Stimulated activated CD8-positive, alpha-beta memory T cell treated with anti-CD3 and anti-CD28 coated beads, Interleukin-4, amount 100 ng/mL, for 4 hours (primary cell): ENCODE measurements around the gene NR2F2.

Experiments
- DNase-seq, 2 donors: peaks; one replicate each; pipeline ENCODE4 v3.0.0-alpha.2; 2020; ENCODE audit warnings: low read depth in 2 of 2, low spot score in 1 of 2

NR2F2 gene

GRCh38 chr15:96331144-96331944 lies 844 bp downstream of the NR2F2 start:
- DNase-seq, result no peak

GRCh38 chr15:96331945-96332636 lies 1.6 kb downstream of the NR2F2 start:
- no peak for DNase-seq

GRCh38 chr15:96332637-96333121 lies 2.2 kb downstream of the NR2F2 start:
- DNase-seq, result no peak

GRCh38 chr15:96333131-96334016 lies 2.9 kb downstream of the NR2F2 start:
- DNase-seq, result no peak

- no peak for DNase-seq
These were observed 3.7 kb downstream of the NR2F2 start for GRCh38 chr15:96334017-96334704.

- no peak for DNase-seq
These were observed 4.4 kb downstream of the NR2F2 start for GRCh38 chr15:96334705-96335410.

- DNase-seq, result no peak
These were observed 5.0 kb downstream of the NR2F2 start for GRCh38 chr15:96335411-96336024.

- no peak for DNase-seq
These were observed 5.7 kb downstream of the NR2F2 start for GRCh38 chr15:96336108-96336595.

- no peak for DNase-seq
These were observed 6.3 kb downstream of the NR2F2 start for GRCh38 chr15:96336596-96337364.

- no peak for DNase-seq
These were observed 7.0 kb downstream of the NR2F2 start for GRCh38 chr15:96337365-96338023.

GRCh38 chr15:96338074-96338765 lies 7.7 kb downstream of the NR2F2 start:
- DNase-seq, result no peak

GRCh38 chr15:96338766-96339618 lies 8.5 kb downstream of the NR2F2 start:
- DNase-seq, result no peak

- DNase-seq, result no peak
These were observed 9.3 kb downstream of the NR2F2 start for GRCh38 chr15:96339619-96340347.

- no peak for DNase-seq
These were observed 9.8 kb downstream of the NR2F2 start for GRCh38 chr15:96340348-96340597.

- no peak for DNase-seq
These were observed 10.4 kb downstream of the NR2F2 start for GRCh38 chr15:96340598-96341512.
